ENCODE results near the gene FOXN1.
"Not testable (repeated sequence)": the region's sequence is repeated elsewhere in the genome, so short reads cannot be mapped to it uniquely, and the experiment has no call there.

DNA sequence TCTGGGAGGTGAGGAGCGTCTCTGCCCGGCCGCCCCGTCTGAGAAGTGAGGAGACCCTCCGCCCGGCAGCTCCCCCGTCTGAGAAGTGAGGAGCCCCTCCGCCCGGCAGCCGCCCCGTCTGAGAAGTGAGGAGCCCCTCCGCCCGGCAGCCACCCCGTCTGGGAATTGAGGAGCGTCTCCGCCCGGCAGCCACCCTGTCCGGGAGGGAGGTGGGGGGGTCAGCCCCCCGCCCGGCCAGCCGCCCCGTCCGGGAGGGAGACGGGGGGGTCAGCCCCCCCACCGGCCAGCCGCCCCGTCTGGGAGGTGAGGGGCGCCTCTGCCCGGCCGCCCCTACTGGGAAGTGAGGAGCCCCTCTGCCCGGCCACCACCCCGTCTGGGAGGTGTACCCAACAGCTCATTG lies 47.3 kb upstream of the FOXN1 start:
- TF ChIP-seq, protein P1, sequence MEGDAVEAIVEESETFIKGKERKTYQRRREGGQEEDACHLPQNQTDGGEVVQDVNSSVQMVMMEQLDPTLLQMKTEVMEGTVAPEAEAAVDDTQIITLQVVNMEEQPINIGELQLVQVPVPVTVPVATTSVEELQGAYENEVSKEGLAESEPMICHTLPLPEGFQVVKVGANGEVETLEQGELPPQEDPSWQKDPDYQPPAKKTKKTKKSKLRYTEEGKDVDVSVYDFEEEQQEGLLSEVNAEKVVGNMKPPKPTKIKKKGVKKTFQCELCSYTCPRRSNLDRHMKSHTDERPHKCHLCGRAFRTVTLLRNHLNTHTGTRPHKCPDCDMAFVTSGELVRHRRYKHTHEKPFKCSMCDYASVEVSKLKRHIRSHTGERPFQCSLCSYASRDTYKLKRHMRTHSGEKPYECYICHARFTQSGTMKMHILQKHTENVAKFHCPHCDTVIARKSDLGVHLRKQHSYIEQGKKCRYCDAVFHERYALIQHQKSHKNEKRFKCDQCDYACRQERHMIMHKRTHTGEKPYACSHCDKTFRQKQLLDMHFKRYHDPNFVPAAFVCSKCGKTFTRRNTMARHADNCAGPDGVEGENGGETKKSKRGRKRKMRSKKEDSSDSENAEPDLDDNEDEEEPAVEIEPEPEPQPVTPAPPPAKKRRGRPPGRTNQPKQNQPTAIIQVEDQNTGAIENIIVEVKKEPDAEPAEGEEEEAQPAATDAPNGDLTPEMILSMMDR (IDR thresholded peaks at IDR 0.05) = not testable (repeated sequence)
- TF ChIP-seq POLR2A (IDR thresholded peaks at IDR 0.05) = not testable (repeated sequence)
